Mucosa of rectum (tissue), 2 donors: ENCODE measurements around the gene BRSK1.

Experiments
- H3K27ac ChIP-seq, 2 donors: one replicate each; pipeline ENCODE4 v1.7.0; 2013; ENCODE audit warnings: inconsistent platforms in 2 of 2, low read depth in 2 of 2, low read length in 2 of 2
- H3K27me3 ChIP-seq, 2 donors: one replicate each; pipeline ENCODE4 v1.7.0; 2013; ENCODE audit warnings: low read length in 2 of 2; ENCODE audit not compliant: control insufficient read depth in 2 of 2, insufficient read depth in 2 of 2
- H3K36me3 ChIP-seq, 2 donors: one replicate each; pipeline ENCODE4 v1.7.0; 2013; ENCODE audit warnings: low read length in 2 of 2; ENCODE audit not compliant: control insufficient read depth in 2 of 2, insufficient read depth in 2 of 2
- H3K4me1 ChIP-seq, 2 donors: one replicate each; pipeline ENCODE4 v1.7.0; 2013; ENCODE audit warnings: low read length in 2 of 2, mild to moderate bottlenecking in 1 of 2; ENCODE audit not compliant: control insufficient read depth in 2 of 2, insufficient read depth in 2 of 2
- H3K4me3 ChIP-seq, 2 donors: one replicate each; pipeline ENCODE4 v1.7.0; 2013; ENCODE audit warnings: low read length in 2 of 2
- H3K9ac ChIP-seq, 2 donors: one replicate each; pipeline ENCODE4 v1.7.0; 2013; ENCODE audit warnings: low read length in 2 of 2, low read depth in 1 of 2, mild to moderate bottlenecking in 1 of 2
- H3K9me3 ChIP-seq, 2 donors: one replicate each; pipeline ENCODE4 v1.7.0; 2013; ENCODE audit warnings: low read length in 2 of 2; ENCODE audit not compliant: control insufficient read depth in 2 of 2
- donor health status: healthy.
- donor health status: Normal muscosa, but diverticular disease.

Gene BRSK1

GRCh38 chr19:55304279-55304978 is 20.6 kb downstream of the BRSK1 start:
- H3K36me3 ChIP-seq = no peaks in the 10 kb centered on the region
- no peaks in the 10 kb centered on the region for H3K27me3 ChIP-seq
- H3K27ac ChIP-seq = no peak overlapping the region
- peaks cover 0 to 8% of the 10 kb centered on the region in 2 donors for H3K4me1 ChIP-seq
- H3K9ac ChIP-seq = no peak overlapping the region
- H3K4me3 ChIP-seq = no peak overlapping the region
- H3K9me3 ChIP-seq = no peaks in the 10 kb centered on the region

GRCh38 chr19:55304980-55305379 is 21.2 kb downstream of the BRSK1 start:
- no peak overlapping the region for H3K4me3 ChIP-seq
- no peak overlapping the region for H3K27ac ChIP-seq
- H3K4me1 ChIP-seq = peaks cover 0 to 8% of the 10 kb centered on the region in 2 donors
- H3K36me3 ChIP-seq = no peaks in the 10 kb centered on the region
- H3K27me3 ChIP-seq = no peaks in the 10 kb centered on the region
- no peak overlapping the region for H3K9ac ChIP-seq
- no peaks in the 10 kb centered on the region for H3K9me3 ChIP-seq

GRCh38 chr19:55305491-55305890 is 21.7 kb downstream of the BRSK1 start:
- Histone ChIP-seq H3K27ac (no peak overlapping the region), H3K27me3 (no peaks in the 10 kb centered on the region), H3K4me3 (no peak overlapping the region), H3K36me3 (no peaks in the 10 kb centered on the region), H3K9ac (no peak overlapping the region), H3K4me1 (peaks cover 0 to 8% of the 10 kb centered on the region in 2 donors), H3K9me3 (no peaks in the 10 kb centered on the region)

GRCh38 chr19:55305983-55306562 is 22.3 kb downstream of the BRSK1 start:
- H3K4me1 ChIP-seq = peaks cover 0 to 8% of the 10 kb centered on the region in 2 donors
- H3K27me3 ChIP-seq = no peaks in the 10 kb centered on the region
- H3K36me3 ChIP-seq = no peaks in the 10 kb centered on the region
- H3K4me3 ChIP-seq = no peak overlapping the region
- H3K9ac ChIP-seq = no peak overlapping the region
- no peaks in the 10 kb centered on the region for H3K9me3 ChIP-seq
- no peak overlapping the region for H3K27ac ChIP-seq

- no peak overlapping the region for H3K9ac ChIP-seq
- H3K4me3 ChIP-seq = no peak overlapping the region
- H3K27ac ChIP-seq = no peak overlapping the region
- H3K4me1 ChIP-seq = peaks cover 0 to 3% of the 10 kb centered on the region in 2 donors
- no peaks in the 10 kb centered on the region for H3K36me3 ChIP-seq
- H3K27me3 ChIP-seq = no peaks in the 10 kb centered on the region
- H3K9me3 ChIP-seq = no peaks in the 10 kb centered on the region
Observed at GRCh38 chr19:55306712-55307111, 22.9 kb downstream of the BRSK1 start.

GRCh38 chr19:55308281-55308680 is 24.5 kb downstream of the BRSK1 start:
- Histone ChIP-seq H3K4me3 (no peak overlapping the region), H3K36me3 (no peaks in the 10 kb centered on the region), H3K4me1 (no peaks in the 10 kb centered on the region), H3K27ac (no peak overlapping the region), H3K9ac (no peak overlapping the region), H3K9me3 (no peaks in the 10 kb centered on the region), H3K27me3 (no peaks in the 10 kb centered on the region)

GRCh38 chr19:55309448-55309847 is 25.7 kb downstream of the BRSK1 start:
- Histone ChIP-seq H3K27me3 (no peaks in the 10 kb centered on the region), H3K36me3 (no peaks in the 10 kb centered on the region), H3K27ac (no peak overlapping the region), H3K4me1 (no peaks in the 10 kb centered on the region), H3K9ac (no peak overlapping the region), H3K9me3 (no peaks in the 10 kb centered on the region), H3K4me3 (no peak overlapping the region)

- no peaks in the 10 kb centered on the region for H3K4me1 ChIP-seq
- H3K9ac ChIP-seq = no peak overlapping the region
- no peaks in the 10 kb centered on the region for H3K9me3 ChIP-seq
- no peaks in the 10 kb centered on the region for H3K36me3 ChIP-seq
- no peak overlapping the region for H3K27ac ChIP-seq
- H3K4me3 ChIP-seq = no peak overlapping the region
- H3K27me3 ChIP-seq = no peaks in the 10 kb centered on the region
Observed at GRCh38 chr19:55310498-55310897, 26.7 kb downstream of the BRSK1 start.

GRCh38 chr19:55311397-55311796 is 27.6 kb downstream of the BRSK1 start:
- Histone ChIP-seq H3K4me3 (no peak overlapping the region), H3K4me1 (no peaks in the 10 kb centered on the region), H3K27me3 (no peaks in the 10 kb centered on the region), H3K9ac (no peak overlapping the region), H3K27ac (no peak overlapping the region), H3K9me3 (no peaks in the 10 kb centered on the region), H3K36me3 (no peaks in the 10 kb centered on the region)

- Histone ChIP-seq H3K27me3 (no peaks in the 10 kb centered on the region), H3K4me1 (no peaks in the 10 kb centered on the region), H3K9ac (no peak overlapping the region), H3K4me3 (no peak overlapping the region), H3K27ac (no peak overlapping the region), H3K36me3 (no peaks in the 10 kb centered on the region), H3K9me3 (no peaks in the 10 kb centered on the region)
Observed at GRCh38 chr19:55311797-55312196, 28.0 kb downstream of the BRSK1 start.
